GM12875 (cell line): ENCODE measurements around the gene NRG3.

Source experiments
- H3K4me3 ChIP-seq: one replicate; pipeline ENCODE4 v1.5.1; 2011; ENCODE audit warnings: low read depth, low read length, control low read depth
- TF ChIP-seq, protein P1 (sequence below): IDR thresholded peaks from 2 replicates; pipeline ENCODE4 v1.5.1; 2011; ENCODE audit warnings: low read depth, mild to moderate bottlenecking, control low read depth, inconsistent platforms, low read length, moderate library complexity, borderline replicate concordance; ENCODE audit not compliant: insufficient read depth

The NRG3 gene

GRCh38 chr10:82796510-82796909, 921.5 kb downstream of the NRG3 start:
- H3K4me3 ChIP-seq, result no peak overlapping the region
- TF ChIP-seq, protein P1, sequence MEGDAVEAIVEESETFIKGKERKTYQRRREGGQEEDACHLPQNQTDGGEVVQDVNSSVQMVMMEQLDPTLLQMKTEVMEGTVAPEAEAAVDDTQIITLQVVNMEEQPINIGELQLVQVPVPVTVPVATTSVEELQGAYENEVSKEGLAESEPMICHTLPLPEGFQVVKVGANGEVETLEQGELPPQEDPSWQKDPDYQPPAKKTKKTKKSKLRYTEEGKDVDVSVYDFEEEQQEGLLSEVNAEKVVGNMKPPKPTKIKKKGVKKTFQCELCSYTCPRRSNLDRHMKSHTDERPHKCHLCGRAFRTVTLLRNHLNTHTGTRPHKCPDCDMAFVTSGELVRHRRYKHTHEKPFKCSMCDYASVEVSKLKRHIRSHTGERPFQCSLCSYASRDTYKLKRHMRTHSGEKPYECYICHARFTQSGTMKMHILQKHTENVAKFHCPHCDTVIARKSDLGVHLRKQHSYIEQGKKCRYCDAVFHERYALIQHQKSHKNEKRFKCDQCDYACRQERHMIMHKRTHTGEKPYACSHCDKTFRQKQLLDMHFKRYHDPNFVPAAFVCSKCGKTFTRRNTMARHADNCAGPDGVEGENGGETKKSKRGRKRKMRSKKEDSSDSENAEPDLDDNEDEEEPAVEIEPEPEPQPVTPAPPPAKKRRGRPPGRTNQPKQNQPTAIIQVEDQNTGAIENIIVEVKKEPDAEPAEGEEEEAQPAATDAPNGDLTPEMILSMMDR, result no peak

- no peak overlapping the region for H3K4me3 ChIP-seq
- TF ChIP-seq, protein P1, result no peak
These were observed 926.3 kb downstream of the NRG3 start for GRCh38 chr10:82801289-82801688.

DNA sequence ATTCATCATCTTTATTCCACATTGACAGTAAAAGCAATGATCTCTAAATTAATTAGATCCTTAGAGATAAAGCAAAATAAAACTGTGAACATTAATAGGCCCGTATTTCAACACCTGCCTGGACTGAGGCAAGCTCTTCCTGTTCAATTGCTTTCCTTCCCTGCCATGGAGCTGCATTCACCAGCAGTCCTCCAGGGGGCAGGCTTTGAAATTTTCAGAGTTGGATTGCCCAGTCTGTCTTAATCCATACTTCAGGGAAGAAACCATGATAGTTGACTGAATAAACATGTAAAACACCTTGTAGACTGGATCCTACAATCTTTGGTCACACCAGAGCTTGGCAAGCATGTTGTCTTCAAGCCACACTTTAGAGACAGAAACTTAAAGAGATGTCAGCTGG, 936.6 kb downstream of the NRG3 start:
- TF ChIP-seq, protein P1, result peak; percentile 53; the same call in 1 of the 2 replicates
- H3K4me3 ChIP-seq, result no peak overlapping the region

- TF ChIP-seq, protein P1, result no peak
- H3K4me3 ChIP-seq, result no peak overlapping the region
These were observed 938.9 kb downstream of the NRG3 start for GRCh38 chr10:82813856-82814255.

DNA sequence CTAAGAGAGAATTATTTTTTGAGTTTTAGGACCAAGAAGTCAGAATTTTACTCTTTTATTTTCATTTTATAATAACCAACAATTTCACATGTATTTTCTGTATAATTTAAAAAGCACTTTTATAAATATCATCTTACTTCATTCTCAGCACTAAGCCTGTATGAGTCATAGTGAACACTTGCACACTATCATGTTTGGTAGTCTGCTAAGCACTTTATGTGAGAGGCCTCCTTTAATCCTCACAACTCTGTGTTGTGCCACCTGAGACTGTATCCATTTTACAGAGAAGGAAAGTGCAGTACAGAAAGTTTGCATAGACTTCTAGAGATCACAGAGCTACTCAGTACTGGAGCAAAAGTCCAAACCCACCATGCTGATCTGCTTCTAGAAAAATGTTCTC, 939.6 kb downstream of the NRG3 start:
- no peak overlapping the region for H3K4me3 ChIP-seq
- TF ChIP-seq, protein P1, result no peak

GRCh38 chr10:82815680-82816079, 940.7 kb downstream of the NRG3 start:
- TF ChIP-seq, protein P1, result no peak
- H3K4me3 ChIP-seq, result no peak overlapping the region

DNA sequence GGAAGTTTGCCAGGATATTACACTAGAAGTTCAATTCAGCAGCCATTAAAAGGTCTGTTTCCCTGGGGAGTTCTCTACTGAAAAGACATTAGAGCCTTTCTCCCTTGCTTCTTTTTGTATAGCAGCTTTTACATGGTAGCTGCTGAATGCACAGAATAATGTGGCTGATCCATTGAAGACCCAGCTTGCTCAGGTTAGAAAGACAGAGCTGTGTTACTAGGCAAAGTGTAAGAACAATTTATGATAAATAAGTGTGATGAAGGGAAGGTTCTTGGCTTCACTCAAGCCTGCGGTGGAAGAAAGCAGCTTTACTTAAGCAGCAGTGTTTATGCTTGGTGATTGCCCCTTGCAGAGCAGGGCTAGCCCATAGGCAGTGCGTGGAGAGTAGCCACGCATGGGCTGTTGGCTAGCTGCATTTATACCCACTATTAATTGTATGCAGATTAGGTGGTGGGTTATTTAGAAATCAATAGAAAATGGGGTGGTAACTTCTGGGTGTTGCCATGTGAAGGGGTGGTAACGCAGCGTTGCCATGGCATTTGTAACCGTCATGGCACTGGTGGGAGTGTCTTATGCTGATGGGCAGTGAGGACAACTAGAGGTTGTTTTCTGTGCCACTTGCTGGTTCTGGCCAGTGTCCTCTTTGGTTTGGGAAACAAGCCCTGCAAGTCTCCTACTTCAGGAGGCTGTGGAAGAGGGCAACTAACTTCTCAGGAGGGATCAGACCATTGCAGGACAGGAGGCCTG, 942.9 kb downstream of the NRG3 start:
- H3K4me3 ChIP-seq, result no peak overlapping the region
- TF ChIP-seq, protein P1, result no peak
